ENCODE measurements around the gene PRKAR2B.

- TF ChIP-seq CTCF (IDR thresholded peaks at IDR 0.05; ENCODE audit: poor library complexity, severe bottlenecking) (no peak), POLR2AphosphoS5 (IDR thresholded peaks at IDR 0.05) (no peak), TAF1 (IDR thresholded peaks at IDR 0.05; ENCODE audit: low read depth) (no peak), REST (IDR thresholded peaks at IDR 0.05; ENCODE audit: borderline replicate concordance) (no peak), EZH2 (IDR thresholded peaks at IDR 0.05; ENCODE audit: borderline replicate concordance, insufficient read depth, low read length, poor library complexity, severe bottlenecking) (no peak)
These were observed 14.7 kb upstream of the PRKAR2B start for GRCh38 chr7:107029764-107030286.
